Measurements from ENCODE around the gene HDGF.
"Not testable (repeated sequence)": the region's sequence is repeated elsewhere in the genome, so short reads cannot be mapped to it uniquely, and the experiment has no call there.

DNA sequence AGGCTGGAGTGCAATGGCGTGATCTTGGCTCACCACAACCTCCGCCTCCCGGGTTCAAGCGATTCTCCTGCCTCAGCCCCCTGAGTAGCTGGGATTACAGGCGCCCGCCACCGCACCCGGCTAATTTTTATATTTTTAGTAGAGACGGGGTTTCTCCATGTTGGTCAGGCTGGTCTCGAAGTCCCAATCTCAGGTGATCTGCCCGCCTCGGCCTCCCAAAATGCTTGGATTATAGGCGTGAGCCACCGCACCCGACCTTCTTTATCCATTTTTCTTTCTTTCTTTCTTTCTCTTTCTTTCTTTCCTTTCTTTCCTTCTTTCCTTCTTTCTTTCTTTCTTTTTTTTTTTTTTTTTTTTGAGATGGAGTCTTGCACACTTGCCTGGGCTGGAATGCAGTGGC is 13.7 kb upstream of the HDGF start:
- TF ChIP-seq, protein P1, sequence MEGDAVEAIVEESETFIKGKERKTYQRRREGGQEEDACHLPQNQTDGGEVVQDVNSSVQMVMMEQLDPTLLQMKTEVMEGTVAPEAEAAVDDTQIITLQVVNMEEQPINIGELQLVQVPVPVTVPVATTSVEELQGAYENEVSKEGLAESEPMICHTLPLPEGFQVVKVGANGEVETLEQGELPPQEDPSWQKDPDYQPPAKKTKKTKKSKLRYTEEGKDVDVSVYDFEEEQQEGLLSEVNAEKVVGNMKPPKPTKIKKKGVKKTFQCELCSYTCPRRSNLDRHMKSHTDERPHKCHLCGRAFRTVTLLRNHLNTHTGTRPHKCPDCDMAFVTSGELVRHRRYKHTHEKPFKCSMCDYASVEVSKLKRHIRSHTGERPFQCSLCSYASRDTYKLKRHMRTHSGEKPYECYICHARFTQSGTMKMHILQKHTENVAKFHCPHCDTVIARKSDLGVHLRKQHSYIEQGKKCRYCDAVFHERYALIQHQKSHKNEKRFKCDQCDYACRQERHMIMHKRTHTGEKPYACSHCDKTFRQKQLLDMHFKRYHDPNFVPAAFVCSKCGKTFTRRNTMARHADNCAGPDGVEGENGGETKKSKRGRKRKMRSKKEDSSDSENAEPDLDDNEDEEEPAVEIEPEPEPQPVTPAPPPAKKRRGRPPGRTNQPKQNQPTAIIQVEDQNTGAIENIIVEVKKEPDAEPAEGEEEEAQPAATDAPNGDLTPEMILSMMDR (IDR thresholded peaks at IDR 0.05; ENCODE audit: low read length): not testable (repeated sequence)
- not testable (repeated sequence) for TF ChIP-seq EZH2 (IDR thresholded peaks at IDR 0.05; ENCODE audit: borderline replicate concordance, low read length)
